ENCODE data around the gene SLC39A11. TPM values are rescaled to one million over a fixed set of nuclear protein-coding genes. Genes with fewer than 3 reads are reported as not detected.
A peak's percentile ranks its signal among the peaks of the same experiment; 100 is the strongest.

SLC39A11 gene, protein sequence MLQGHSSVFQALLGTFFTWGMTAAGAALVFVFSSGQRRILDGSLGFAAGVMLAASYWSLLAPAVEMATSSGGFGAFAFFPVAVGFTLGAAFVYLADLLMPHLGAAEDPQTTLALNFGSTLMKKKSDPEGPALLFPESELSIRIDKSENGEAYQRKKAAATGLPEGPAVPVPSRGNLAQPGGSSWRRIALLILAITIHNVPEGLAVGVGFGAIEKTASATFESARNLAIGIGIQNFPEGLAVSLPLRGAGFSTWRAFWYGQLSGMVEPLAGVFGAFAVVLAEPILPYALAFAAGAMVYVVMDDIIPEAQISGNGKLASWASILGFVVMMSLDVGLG
- 4.9 TPM for total RNA-seq

DNA sequence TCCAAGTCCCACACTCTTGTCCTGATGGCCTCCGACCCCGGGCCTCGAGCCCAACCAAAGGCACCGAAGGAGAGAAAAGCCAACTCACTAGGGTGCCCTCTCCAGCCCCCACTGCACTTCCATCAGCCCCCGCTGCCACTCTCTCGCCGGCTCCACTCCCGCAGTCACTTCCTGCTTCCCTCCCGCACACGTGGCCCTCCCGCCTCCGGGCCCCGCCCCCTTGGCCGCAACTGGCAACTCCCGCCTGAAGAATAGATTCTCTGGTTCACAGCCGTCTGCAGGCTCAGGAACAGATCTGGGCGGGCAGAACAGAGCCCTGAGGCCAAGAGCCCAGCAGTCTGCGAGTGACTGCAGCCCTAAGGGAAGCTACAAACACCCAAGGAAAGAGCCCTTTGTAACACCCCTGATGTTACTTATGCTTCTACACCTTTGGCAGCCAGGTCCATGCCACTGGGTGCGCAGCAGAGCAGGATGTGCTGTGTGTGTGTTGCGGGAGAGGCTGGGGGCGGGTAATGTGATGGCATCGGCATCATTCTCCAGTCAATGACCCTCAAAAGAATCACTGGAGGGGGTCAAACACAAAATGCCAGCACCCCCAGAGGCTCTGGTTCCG, at the start of gene SLC39A11:
Gene SLC39A11, minus strand, starts transcription at position 166 of the 613 bp plus-strand sequence. CDS start 3,924 bp downstream, outside the sequence.
- intact Hi-C loops (cut with DNase I), result loop anchor here (2.0 to 10.0 kb wide), 5 partner anchors 100 to 1782 kb away; partner anchors contain the start of genes CDC42EP4, COG1, FDXR and SDK2

DNA sequence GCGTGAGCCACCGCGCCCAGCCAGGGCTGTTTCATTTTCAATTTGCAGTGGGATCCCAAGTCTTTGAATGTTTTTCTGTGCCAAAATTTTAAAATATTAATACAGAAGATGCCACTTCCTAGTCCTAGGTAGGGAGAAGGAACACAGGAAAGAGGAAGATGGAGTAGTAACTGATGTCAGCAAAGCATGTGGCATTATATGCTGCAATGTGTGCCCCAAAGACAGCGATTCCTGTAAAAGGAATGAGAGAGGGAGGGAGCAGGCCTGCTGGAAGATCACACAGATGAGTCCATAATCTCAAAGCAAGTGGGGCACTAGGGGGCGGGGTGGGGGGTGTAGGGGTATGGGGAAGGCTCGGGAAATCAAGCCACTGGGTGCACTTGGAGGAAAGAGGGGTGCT, 48.9 kb upstream of the SLC39A11 start:
- DNase-seq (ENCODE audit: low spot score in 2 of 2), result no peak

More for the DNA sequence above, at the start of gene SLC39A11:
- TF ChIP-seq, protein P1, sequence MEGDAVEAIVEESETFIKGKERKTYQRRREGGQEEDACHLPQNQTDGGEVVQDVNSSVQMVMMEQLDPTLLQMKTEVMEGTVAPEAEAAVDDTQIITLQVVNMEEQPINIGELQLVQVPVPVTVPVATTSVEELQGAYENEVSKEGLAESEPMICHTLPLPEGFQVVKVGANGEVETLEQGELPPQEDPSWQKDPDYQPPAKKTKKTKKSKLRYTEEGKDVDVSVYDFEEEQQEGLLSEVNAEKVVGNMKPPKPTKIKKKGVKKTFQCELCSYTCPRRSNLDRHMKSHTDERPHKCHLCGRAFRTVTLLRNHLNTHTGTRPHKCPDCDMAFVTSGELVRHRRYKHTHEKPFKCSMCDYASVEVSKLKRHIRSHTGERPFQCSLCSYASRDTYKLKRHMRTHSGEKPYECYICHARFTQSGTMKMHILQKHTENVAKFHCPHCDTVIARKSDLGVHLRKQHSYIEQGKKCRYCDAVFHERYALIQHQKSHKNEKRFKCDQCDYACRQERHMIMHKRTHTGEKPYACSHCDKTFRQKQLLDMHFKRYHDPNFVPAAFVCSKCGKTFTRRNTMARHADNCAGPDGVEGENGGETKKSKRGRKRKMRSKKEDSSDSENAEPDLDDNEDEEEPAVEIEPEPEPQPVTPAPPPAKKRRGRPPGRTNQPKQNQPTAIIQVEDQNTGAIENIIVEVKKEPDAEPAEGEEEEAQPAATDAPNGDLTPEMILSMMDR (IDR thresholded peaks at IDR 0.05), result no peak
- Histone ChIP-seq H3K36me3 (no peaks in the 10 kb centered on the region), H3K9me3 (no peaks in the 10 kb centered on the region), H3K4me1 (peaks cover 3 to 24% of the 10 kb centered on the region in 2 donors), H3K27ac (peak within 1 kb of the TSS; percentile 66 to 74), H3K27me3 (no peaks in the 10 kb centered on the region), H3K4me3 (peak within 1 kb of the TSS; percentile 77 to 86)
- peak; percentile 80 to 95 for DNase-seq (ENCODE audit: low spot score in 2 of 2)

DNA sequence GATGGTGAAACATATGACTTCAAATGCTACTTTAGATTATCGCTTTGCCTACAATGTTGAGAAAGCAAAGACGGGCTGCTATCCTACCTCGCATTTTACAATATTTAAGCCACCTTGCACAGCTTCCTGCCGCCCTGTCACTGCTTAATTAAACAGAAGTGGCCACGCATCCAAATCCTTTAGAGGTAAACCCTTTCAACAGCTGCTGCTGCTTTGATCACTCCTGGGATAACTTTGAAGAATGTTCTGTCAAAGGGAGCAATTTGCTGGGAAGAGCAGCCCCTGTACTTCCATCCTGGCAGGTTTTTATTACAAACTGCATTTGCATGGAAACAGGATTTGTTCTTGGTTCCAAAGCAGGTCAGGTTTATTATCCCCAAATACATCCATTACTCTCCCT, 48.1 kb upstream of the SLC39A11 start:
- Histone ChIP-seq H3K36me3 (no peaks in the 10 kb centered on the region), H3K27ac (no peak overlapping the region), H3K4me3 (no peak overlapping the region), H3K9me3 (no peaks in the 10 kb centered on the region), H3K27me3 (no peaks in the 10 kb centered on the region), H3K4me1 (no peaks in the 10 kb centered on the region)
- DNase-seq (ENCODE audit: low spot score in 2 of 2), result no peak
- intact Hi-C loops (cut with DNase I), result no loop called here
- TF ChIP-seq, protein P1 (IDR thresholded peaks at IDR 0.05), result no peak

More for the DNA sequence above, 48.9 kb upstream of the SLC39A11 start:
- TF ChIP-seq, protein P1 (IDR thresholded peaks at IDR 0.05), result no peak
- Histone ChIP-seq H3K36me3 (no peaks in the 10 kb centered on the region), H3K27me3 (no peaks in the 10 kb centered on the region), H3K4me1 (no peaks in the 10 kb centered on the region), H3K9me3 (no peaks in the 10 kb centered on the region), H3K27ac (no peak overlapping the region), H3K4me3 (no peak overlapping the region)
- intact Hi-C loops (cut with DNase I), result no loop called here

DNA sequence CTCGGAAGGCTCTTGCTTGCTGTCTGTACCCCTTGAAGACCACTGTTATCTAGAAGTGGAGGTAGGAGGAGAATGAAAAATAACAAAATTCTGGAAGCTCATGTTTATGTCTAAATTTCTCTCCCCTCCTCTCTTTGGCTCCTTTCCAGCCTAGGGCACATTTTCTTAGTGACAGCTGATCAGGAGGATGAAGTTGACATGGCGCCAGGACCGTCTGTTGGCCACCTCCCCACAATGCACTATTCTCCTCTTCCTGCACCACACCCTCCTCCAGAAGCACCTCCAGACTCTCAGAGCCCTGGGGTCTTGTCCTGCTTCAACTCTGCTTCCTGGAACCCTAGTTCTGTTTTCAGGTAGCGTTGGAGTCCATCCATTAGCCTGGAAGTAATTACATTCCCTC, 46.8 kb upstream of the SLC39A11 start:
- no peaks in the 10 kb centered on the region for H3K9me3 ChIP-seq
- H3K27me3 ChIP-seq, result no peaks in the 10 kb centered on the region
- no peak for DNase-seq (ENCODE audit: low spot score in 2 of 2)
- intact Hi-C loops (cut with DNase I), result no loop called here
- TF ChIP-seq, protein P1 (IDR thresholded peaks at IDR 0.05), result no peak
- no peak overlapping the region for H3K4me3 ChIP-seq
- H3K27ac ChIP-seq, result no peak overlapping the region
- H3K4me1 ChIP-seq, result no peaks in the 10 kb centered on the region
- no peaks in the 10 kb centered on the region for H3K36me3 ChIP-seq

DNA sequence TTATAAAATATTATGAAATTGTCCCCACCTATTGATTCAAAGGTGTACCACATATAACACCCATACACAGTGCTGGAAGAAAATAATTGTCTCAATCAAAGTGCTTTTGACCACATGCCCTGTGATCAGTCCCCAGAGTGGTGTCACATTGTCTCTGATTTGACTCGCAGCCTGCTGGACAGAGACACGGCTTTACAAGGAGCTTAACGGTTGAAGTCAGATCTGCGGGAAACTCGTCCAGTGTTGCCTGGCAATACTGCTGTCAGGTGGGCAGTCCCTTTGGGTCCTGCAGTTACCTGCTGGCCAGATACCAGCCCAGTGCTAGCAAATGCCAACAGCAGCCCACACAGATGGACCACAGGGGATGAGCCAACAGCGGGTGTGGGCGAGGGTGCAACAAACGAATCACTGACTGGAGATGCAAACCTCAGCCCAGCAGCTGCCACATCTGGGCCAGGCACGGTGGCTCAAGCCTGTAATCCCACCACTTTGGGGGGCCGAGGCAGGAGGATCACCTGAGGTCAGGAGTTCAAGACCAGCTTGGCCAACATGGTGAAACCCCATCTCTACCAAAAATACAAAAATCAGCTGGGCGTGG, 46.2 kb upstream of the SLC39A11 start:
- TF ChIP-seq, protein P1 (IDR thresholded peaks at IDR 0.05), result no peak
- Histone ChIP-seq H3K27me3 (no peaks in the 10 kb centered on the region), H3K4me1 (no peaks in the 10 kb centered on the region), H3K9me3 (no peaks in the 10 kb centered on the region), H3K36me3 (no peaks in the 10 kb centered on the region), H3K27ac (no peak overlapping the region), H3K4me3 (no peak overlapping the region)
- intact Hi-C loops (cut with DNase I), result no loop called here
- DNase-seq (ENCODE audit: low spot score in 2 of 2), result no peak
